HG02981 (cell line): Measurements from ENCODE around the gene GTF2H3.
A peak's percentile ranks its signal among the peaks of the same experiment; 100 is the strongest.

Experiments
- ATAC-seq: cut with Tn5 transposase; IDR thresholded peaks from one replicate; pipeline ENCODE4 v1.9.1; 2021; ENCODE audit warnings: mild to moderate bottlenecking, moderate library complexity; ENCODE audit not compliant: unreplicated experiment

GTF2H3 gene

GRCh38 chr12:123643911-123644310, 10.3 kb downstream of the GTF2H3 start:
- no peak for ATAC-seq

- ATAC-seq = no peak
These were observed 11.8 kb downstream of the GTF2H3 start for GRCh38 chr12:123645380-123645779.

GRCh38 chr12:123645878-123646277, 12.2 kb downstream of the GTF2H3 start:
- ATAC-seq = no peak

DNA sequence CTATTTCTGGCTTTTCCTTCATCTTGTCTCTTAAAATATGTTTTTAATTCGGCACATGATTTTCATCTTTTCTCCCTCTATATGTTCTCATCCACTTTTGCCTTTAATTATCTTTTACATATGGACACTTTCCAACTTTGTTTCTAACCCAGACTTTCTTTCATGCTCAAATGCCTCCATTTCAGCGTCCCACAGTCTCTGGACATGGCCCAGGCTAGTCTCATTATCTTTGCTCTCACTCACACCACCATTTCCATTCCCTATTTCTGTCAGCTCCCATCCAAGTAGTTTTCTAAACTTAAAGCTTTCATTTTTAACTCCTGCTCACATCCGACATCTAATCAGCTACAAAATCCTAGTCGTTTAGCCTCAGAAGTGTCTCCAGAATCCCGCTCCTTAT, 14.8 kb downstream of the GTF2H3 start:
- ATAC-seq = no peak

DNA sequence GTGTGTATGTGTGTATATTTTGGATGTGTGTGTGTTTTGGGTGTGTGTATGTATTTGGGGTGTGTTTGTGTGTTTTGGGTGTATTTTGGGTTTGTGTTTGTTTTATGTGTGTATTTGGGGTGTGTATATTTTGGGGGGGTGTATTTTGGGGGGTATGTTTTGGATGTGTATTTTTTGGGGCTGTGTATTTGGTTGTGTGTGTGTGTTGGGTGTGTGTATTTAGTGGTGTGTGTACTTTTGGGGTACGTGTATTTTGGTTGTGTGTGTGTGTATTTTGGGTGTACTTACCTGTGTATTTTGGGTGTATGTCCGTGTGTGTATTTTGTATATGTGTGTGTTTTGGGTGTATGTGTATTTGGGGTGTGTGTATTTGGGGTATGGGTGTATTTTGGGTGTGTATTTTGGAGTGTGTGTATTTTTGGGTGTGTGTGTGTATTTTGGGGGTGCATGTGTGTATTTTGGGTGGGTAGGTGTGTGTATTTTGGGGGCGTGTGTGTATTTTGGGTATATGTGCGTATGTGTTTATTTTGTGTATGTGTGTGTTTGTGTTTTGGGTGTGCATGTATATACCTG, 20.6 kb downstream of the GTF2H3 start:
- no peak for ATAC-seq

DNA sequence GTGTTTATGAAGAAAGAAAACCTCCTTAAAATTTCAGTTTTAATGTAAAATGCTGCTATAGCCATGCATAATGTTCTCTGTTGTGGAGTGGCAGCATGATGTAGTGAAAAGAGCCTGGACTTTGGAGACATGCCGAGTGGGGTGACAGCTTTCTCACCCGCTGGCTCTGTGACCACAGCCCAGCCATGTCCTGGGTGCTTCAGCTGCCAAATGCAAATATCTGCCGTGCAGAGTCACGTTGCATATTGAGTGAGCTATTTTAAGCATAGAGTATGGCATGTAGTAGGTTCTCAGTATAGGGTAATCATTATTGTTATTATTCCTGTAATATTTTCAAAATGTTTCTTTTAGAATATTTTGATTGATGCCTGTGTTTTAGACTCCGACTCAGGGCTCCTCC, 21.8 kb downstream of the GTF2H3 start:
- ATAC-seq = peak; percentile 96

GRCh38 chr12:123656392-123656791, 22.8 kb downstream of the GTF2H3 start:
- no peak for ATAC-seq

- ATAC-seq = no peak
These were observed 23.6 kb downstream of the GTF2H3 start for GRCh38 chr12:123657211-123657610.

GRCh38 chr12:123659996-123660727, 26.5 kb downstream of the GTF2H3 start:
- ATAC-seq = no peak

- ATAC-seq = no peak
These were observed 34.1 kb downstream of the GTF2H3 start for GRCh38 chr12:123667771-123668170.

GRCh38 chr12:123670882-123671728, 37.5 kb downstream of the GTF2H3 start, which contains the start of gene TCTN2:
Gene TCTN2, plus strand, starts transcription at chr12:123671113. Its CDS starts 128 bp downstream, at chr12:123671241.
- peak; percentile 100 for ATAC-seq

DNA sequence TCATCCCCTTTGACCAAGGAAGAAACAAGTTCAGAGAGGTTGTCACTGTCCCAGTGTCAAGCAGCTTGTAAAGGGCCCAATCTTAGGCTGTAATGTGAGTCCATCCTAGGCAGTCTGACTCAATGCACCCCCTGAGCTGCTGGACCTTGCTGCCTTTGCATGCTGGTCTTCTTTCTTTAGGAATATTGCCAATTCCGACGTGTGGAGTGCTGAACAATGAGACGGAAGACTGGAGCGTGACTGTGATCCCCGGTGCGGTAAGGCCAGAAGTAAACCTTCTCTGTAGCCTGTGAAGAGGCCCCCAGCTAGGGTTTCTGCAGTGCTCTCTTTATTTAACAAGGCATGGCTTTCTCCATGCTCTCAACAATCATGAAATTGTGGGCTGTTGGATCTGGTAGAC, 38.2 kb downstream of the GTF2H3 start:
- no peak for ATAC-seq

- ATAC-seq = no peak
These were observed 41.8 kb downstream of the GTF2H3 start for GRCh38 chr12:123675436-123675835.

DNA sequence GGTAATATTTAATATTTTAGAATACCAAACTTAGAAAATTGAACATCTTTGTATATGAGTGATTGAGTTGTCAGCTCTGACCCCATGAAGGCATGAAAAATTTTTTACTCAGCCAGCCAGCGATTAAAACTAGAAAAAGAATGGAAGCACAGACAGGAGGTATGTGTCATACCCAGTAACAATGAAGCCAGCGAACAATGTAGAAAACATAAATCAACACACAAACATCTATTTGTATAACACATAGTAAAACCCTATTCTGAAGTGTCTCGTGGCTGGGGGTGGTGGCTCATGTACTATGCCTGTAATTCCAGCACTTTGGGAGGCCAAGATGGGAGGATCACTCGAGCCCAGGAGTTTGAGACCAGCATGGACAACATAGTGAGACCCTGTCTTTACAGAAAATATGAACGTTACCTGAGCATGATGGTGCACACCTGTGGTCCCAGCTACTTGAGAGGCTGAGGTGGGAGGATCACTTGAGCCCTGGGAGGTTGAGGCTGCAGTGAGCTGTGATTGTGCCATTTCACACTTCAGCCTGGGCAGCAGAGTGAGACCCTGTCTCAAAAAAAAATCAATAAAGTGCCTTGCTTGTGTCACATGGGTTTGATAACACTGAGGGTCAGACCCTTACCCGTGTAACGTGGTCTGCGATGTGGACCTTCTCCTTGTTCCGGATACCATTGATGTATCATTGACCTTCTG, 43.1 kb downstream of the GTF2H3 start:
- ATAC-seq = no peak

DNA sequence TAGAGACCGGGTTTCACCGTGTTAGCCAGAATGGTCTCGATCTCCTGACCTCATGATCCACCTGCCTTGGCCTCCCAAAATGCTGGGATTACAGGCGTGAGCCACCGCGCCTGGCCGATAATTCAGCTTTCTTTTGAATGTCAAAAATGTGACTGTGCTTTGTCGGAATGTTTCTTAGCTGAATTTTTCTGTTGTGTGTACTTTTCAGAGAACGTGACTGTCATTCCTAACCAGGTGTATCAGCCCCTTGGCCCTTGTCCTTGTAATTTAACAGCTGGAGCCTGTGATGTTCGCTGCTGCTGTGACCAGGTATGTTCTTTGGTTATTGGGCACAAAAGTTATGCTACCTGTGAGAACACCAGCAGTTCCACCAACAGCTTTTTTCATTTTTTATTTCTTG, 45.4 kb downstream of the GTF2H3 start:
- no peak for ATAC-seq

DNA sequence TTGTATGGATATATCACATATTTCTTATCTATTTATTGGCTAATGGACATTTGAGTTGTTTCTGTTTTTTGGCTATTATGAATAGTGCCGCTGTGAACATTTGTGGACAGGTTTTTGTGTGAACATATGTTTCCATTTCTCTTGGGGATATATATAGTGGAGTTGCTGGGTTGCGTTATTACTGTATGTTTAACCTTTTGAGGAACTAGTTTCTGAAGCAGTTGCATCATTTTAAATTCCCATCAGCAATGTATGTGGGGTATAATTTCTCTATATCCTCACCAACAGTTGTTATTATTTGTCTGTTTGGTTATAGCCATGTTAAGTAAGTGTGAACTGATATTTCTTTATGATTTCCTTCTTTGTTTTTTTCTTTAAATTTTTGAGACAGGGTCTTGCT, 48.0 kb downstream of the GTF2H3 start:
- no peak for ATAC-seq

GRCh38 chr12:123683964-123684363, 50.3 kb downstream of the GTF2H3 start:
- ATAC-seq = no peak

- ATAC-seq = no peak
These were observed 53.1 kb downstream of the GTF2H3 start for GRCh38 chr12:123686636-123687190.

GRCh38 chr12:123690191-123690840, 56.7 kb downstream of the GTF2H3 start:
- no peak for ATAC-seq

- ATAC-seq = no peak
These were observed 62.6 kb downstream of the GTF2H3 start for GRCh38 chr12:123696207-123696606.
